ENCODE data around the gene BTBD3.

The BTBD3 gene

DNA sequence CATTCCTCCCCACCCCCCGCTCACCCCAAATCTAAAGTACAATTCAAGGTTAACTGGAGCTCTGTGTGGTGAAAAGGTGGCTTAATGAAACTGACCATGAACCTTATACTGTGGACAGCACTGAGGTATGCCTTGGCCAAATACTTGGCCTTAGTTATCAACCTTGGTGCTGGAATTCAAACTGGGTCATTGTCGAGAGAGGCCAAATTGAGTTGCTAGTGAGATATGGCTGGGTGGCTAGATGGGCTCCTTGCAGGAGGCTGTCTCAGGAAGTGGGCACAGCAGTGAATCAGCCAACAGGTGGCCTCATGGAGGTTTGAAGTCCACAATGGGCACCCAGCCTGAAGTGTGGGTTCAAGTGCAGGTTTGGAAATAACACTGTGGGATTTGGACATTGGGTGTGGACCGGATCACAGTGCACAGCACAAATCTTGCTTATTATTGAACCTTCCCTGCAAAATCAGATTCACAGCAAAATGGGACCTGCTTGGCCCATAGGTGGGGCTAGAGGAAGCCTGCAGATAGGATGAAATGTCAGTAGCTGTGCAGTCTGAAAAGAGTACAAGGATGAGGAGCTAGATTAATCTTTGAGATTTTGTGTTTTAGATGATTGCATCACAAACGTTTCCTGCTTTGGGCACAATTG lies 5.6 kb upstream of the BTBD3 start:
- peak in 25 of 42 donors; percentile 21 to 75 (median 50) for DNase-seq
- intact Hi-C loops (cut with DNase I): no loop called here

DNA sequence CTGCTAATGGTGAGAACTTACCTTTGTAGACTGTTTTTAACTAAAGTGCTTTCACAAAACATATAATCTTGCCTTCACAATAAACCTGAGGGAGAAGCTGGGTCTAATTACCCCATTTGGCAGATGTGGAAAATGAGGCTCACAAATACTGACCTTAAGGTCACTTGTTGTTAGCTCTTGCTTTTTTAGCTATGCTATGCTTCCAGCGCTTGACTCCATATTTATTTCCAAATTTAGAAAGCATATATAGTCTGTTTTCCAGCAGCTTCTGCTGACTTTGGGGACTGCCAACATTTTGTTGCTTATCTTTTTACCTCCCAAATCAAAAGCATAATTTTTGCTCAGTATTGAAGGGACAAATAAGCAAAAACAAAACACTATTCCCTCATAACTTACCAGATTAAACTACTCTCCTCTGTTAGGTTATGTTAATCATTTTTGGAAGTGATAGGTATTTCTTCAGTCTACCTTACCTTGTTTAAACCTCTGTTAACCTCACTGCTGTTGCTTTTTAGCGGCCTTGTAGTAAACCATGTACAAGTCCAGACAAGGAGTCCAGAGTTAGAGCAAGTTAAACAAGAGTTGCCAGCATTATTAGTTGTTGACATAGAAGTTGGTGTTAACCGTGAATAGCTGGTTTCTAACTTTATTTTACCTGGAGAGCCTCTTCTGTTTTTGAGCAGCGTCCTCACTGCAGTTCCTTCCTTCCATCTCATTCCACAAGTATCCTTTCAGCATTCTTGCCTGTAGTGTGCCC lies 4.9 kb upstream of the BTBD3 start:
- no peak for DNase-seq
- intact Hi-C loops (cut with DNase I): no loop called here

DNA sequence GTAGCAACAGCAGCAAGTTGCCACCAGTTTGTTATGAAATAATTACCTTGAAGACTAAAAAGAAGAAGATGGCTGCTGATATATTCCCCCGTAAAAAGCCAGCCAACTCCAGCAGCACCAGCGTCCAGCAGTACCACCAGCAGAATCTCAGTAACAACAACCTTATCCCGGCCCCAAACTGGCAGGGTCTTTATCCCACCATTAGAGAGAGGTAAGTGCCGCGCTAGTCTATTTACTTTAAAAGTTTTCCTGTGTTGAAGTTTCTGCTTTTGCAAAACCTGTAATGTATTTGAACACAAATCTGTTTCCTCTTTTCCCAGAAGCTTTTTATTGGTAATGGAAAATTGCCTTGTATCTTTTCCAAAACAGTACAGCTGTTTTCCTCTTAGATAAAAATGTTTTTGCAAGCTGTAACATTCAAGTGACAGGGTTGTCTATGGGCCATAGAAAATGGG lies 725 bp downstream of the BTBD3 start:
- intact Hi-C loops (cut with DNase I): no loop called here
- DNase-seq: peak in 2 of 42 donors; percentile 25 to 39

DNA sequence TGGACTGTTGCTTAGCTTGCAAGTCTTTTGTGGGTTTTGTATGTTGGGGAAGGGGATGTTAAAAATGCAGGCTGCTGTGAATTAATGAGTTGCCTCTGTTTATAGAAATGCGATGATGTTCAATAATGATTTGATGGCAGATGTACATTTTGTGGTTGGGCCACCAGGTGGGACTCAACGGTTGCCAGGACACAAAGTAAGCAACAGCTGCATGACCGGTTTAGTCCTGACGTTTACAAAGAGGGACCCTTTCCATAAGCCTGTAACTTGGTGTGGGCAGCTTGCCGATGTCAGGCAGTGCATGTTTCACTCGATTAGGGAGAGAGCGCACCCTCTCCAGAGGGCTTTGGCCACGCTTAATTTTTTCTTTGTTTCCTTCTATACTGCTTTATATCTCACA lies 1.3 kb downstream of the BTBD3 start:
- intact Hi-C loops (cut with DNase I): no loop called here
- DNase-seq: peak in 34 of 42 donors; percentile 13 to 75 (median 50)

DNA sequence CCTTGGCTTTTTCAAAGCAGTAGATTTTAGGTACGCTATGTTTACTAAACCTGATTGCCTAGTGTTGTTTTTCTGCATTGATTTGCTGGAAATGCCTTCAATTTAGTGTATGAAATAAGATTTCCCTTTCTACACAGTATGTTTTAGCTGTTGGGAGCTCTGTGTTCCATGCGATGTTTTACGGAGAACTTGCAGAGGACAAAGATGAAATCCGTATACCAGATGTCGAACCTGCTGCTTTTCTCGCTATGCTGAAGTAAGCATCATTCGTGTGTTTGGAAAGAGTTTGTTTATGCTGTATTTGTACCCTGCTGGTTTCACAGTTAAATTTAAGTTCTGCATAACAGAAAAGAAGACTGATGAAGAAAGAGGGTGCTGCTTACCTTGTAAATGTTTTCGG lies 1.9 kb downstream of the BTBD3 start:
- no peak for DNase-seq
- intact Hi-C loops (cut with DNase I): no loop called here

DNA sequence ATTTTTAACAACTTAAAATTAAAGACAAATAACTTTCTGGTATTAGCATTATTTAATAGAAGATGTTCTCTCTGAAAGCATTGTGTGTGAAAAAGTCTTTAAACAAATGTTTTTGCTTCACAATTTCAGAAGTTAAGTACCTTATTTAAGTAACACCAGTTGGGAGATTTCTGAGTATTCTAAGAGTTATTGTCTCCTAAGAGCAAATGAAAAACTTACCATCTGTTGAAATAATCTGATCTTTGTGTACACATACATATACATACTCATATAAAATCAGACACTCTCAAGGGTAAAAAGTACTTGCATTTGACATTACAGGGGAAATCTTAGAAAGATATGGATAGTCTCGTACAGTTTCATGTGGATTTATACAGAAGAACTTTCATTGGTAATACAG lies 2.4 kb downstream of the BTBD3 start:
- intact Hi-C loops (cut with DNase I): no loop called here

DNA sequence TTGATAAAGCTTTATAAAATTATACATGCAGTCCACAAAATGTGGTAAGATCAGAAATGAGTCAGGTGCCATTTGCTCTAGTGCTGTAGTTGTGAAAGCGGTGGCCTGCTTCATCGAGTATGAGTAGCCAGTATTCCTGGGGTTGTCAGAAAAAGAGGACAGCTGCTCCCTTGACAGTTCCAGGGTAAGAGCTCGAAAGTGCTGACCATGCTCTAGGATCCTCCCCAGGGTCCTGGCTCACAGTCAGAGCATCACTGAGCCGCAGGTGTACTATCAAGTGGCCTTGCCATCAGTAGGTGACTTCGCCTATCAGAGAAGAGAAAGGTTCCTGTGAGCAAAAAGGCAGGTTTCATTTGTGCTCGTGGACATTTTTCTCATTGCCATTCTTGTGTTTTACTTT lies 3.6 kb downstream of the BTBD3 start:
- intact Hi-C loops (cut with DNase I): no loop called here
- no peak for DNase-seq

More for the DNA sequence above, 2.4 kb downstream of the BTBD3 start:
- no peak for DNase-seq

DNA sequence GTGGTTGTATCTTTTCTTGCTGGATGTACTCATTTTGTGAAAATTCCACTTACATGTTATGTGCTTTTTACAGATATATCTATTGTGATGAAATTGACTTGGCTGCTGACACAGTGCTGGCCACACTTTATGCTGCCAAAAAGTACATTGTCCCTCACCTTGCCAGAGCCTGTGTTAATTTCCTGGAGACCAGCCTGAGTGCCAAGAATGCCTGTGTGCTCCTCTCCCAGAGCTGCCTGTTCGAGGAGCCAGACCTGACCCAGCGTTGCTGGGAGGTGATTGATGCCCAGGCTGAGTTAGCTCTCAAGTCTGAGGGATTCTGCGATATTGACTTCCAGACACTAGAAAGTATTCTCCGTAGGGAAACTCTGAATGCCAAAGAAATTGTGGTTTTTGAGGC lies 4.9 kb downstream of the BTBD3 start:
- no peak for DNase-seq
- intact Hi-C loops (cut with DNase I): no loop called here

DNA sequence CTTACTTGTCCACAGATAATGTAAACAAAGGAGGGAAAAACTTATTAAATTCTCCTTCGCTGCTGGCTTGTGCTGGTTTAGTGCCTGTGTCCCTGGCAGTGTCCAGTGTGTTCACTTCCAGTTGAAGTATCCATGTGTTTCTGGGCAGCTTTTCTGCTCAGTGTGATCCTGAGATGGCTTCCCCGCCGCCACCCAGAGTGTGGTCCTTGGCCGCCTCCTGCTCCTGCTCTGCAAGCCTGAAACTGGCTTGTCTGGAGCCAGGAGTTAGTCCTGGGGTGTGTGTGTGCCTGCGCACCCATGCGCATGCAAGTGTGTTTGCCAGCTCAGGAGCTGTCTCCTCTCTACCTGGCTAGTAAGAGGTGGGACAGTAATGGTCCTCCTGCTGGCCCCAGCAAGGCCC lies 7.2 kb downstream of the BTBD3 start:
- intact Hi-C loops (cut with DNase I): no loop called here
- DNase-seq: peak in 2 of 42 donors; percentile 38 to 53

DNA sequence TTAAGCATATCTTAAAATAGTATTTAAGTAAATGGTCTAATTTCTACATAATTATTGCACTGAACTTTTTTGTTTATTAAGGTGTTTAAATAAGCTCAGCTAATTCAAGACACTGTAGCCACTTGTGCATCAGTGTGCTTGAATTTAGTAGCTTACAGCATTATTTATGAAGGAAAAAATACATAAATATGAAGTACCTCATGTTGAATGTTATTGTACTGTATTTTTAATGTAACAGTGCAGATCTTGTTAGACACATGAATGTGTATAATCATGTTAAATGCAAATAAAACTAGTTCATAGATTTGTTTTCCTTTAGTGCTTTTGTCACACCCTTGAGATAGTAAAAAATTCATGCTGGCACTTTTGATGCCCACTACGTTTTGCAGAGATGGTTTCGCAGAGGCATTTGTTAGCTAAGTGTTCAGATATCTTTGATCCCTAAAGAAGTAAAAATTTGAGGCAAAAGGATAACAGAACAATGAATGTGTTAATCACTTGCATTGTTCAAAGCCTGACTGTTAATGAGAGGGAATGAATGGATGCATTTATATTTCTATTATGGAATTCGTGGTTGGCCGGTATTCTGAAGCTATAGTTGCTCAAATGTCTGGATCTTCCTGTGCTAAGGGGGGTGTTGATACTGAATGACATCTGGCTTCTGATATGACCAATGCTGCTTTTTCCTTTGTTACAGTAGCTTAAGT lies 8.8 kb downstream of the BTBD3 start:
- no peak for DNase-seq
- intact Hi-C loops (cut with DNase I): no loop called here

DNA sequence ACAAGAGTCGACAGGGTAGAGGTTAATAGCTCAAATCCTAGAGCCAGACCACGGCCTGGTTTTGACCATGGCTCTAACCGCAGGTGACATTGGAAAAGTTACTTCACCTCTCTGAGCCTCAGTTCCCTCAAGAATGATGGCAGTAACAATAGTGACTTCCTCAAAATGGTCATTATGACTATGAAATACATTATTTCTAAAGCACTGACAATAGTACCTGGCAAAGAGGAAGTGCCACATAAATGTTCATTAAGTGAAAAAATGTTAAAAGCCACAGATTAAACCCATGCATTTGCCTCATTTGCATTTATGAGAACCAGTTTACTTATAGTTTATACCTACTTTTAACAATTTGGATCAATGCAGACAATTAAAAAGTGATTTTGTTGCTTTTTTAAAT lies 12.3 kb downstream of the BTBD3 start:
- intact Hi-C loops (cut with DNase I): no loop called here

DNA sequence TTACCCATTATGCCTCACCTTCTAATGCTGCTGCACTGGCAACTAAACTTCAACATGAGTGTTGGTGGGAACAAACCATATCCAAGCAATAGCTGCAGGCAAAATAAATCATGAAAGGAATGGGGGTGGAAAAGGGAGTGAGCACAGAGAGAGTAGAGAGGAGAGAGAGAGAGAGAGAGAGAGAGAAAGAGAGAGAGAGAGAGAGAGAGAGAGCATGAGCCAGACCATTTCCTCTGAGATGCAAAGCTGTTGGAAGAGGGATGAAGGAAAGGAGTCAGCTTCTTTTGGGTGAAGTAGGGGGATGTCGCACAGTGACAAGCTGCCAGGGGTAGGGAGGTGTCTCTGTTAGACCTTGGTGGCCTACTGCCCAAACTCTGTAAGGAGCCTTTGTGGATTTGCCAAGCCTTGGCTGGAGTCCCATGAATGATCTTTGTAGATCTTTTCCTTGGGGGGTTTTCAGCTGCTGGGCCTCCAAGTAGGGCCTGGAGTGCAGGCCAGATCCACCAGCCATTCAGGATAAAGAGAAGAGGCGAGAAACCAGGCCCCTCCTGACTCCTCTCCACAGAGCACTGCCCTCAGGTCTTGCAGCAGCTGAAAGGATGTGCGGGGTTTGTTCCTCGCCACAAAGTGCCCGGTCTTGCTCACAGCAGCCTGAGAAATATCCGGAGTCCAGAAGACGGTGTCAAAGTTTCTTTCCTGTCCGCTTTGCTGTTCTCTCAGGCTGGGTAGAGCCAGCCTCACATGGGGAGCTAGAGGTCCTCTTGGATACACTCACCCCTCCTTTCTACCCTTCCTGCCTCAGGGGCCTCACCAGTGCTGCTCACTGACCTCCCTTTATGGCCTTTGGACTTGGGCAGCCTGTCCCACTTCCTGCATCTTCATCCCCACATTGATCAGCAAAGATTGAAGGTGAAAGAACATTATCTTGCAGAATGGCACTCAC lies 17.8 kb downstream of the BTBD3 start:
- peak in 1 of 42 donors; percentile 28 for DNase-seq

More for the DNA sequence above, 12.3 kb downstream of the BTBD3 start:
- no peak for DNase-seq

DNA sequence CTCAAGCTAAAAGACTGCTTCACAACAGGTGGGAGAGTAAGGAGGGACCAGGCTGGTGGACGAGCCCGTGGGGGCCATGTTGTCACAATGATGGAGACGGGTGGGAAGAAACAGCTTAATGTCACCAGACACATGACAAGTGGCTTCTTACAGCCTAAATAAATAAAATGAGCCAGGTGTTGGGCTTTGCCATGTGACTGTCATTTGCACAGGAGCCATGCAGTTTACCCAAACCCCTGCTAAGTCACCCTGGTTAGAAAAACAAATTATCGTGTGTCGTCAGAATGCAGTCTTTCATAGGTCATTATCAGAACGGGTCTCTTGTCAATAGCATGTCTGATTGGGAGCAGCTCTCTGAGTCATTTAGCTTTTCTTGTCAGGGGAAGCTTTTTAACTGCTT lies 18.5 kb downstream of the BTBD3 start:
- intact Hi-C loops (cut with DNase I): no loop called here

More for the DNA sequence above, 17.8 kb downstream of the BTBD3 start:
- intact Hi-C loops (cut with DNase I): no loop called here

DNA sequence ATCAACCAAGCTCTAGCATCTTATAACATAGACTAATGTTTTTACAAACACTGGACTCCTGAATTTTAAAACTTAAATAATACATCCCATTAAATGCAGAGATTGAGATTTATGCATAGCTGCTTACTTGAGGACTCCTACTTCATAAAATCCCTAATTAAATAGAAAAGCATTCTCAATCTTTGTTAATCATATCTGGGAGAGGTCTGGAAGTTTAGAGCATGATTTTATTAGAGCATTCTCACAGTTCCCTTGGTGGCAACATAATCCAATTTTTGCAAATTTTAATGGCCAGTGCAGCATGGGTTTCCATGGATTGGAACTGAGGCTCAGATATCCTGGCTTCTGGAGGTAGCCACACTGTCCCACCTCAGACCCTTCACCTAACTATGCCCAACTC lies 19.5 kb downstream of the BTBD3 start:
- no peak for DNase-seq
- intact Hi-C loops (cut with DNase I): no loop called here

More for the DNA sequence above, 18.5 kb downstream of the BTBD3 start:
- no peak for DNase-seq

DNA sequence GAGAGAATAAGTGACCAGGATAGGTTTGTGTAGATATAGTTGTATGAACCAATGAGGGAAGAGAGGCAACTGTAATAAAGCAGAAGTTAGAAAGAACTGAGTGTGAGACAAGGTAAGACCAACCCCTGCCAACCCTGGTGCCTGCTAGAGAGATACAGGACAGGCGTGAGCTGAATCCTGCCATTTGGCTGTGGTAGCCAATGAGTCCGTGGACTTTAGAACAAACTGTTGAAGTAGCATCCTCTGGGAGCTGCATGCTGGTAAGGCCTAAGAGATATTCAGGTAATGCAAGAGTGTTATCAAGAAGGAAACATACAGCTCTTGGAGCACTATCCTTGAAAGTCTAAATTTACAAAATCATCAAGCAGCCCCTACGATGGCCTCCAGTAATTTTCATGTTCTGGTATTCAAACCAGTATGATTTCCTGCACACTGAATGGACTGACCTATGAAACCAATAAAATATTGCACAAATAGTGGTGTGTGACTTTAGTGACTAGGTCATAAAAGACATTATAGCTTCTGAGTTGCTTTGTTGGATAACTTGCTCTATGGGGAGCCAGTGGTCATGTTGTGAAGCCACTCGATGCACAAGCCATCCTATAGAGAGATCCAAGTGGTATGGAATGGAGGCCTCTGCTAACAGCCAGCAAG lies 24.0 kb downstream of the BTBD3 start:
- intact Hi-C loops (cut with DNase I): no loop called here
- no peak for DNase-seq

DNA sequence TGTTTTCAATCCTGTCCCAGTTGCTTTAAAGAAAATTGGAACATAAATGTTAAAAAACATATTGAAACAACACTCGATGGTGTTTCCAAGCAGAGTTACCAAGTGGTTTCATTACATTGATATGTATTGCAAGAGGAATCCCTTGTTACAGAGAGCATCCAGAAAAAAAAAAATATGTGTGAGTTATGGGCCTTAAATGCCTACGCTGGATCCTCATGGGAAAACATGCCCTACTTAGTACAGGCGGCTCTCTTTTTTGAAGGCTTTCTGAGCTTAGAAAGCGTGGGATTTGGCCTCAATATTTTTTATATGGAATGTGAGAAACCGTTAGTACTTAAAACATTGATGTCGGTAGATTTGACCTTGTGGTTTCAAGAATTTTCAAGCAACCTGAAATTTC lies 26.1 kb downstream of the BTBD3 start:
- DNase-seq: no peak
- intact Hi-C loops (cut with DNase I): no loop called here

DNA sequence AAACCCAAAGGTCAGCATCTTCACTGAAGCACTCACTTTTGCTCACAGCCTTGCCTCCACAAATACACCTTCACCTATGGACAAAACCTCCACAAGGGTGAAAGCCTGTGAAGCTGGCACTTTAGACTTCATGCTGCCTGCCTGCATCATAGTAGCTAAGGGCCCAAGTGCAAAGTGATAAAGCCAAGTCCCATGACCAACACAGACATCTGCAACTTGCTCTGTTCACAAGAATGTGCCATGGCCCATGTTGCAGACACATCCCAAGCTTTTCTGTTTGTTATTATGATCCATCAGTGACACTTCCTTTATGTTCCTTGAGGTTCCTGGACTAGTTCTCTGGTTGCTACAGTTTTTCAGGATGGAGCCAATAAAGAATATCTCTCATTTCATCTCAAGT lies 31.1 kb downstream of the BTBD3 start:
- no peak for DNase-seq
- intact Hi-C loops (cut with DNase I): no loop called here

DNA sequence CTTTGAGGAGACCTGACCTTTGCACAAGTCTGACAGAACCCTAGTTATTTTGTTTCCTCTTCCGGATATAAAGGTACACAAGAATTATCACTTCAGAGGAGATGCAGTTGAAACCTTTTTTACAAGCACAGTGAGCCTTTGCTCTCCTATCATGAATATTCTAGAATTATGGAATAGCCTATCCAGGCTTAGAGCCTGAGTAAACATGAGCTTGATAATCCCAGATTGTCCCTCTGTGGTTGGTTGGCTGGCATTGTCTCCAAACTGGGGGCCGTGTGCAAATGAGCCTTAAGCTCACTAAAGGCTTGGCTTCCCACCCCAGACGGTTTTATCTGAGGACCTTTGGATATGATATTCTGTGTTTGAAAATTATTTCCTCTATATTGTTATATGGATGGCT lies 32.0 kb downstream of the BTBD3 start:
- intact Hi-C loops (cut with DNase I): no loop called here
- DNase-seq: no peak

DNA sequence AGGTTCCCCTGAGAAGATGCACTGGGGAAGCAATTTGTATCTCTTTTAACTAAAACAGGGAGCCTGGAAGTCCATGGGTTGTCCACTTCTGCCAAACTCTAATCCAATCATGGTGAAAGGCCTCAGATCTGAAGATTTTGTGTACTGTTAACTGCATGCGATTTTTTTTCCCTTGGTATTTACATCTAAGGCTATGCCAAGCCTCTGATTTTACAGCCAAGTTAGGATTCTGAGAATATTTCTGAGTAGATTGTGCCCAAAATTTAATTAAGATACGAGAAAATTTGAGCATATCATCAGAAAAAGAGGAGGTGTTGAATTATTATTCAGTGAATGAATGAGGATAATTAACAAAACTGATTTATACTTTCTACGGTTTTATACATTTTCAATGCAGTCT lies 34.0 kb downstream of the BTBD3 start:
- intact Hi-C loops (cut with DNase I): no loop called here

More for the DNA sequence above, 34.0 kb downstream of the BTBD3 start:
- no peak for DNase-seq

Measured in head of caudate nucleus (tissue), 42 donors.